ENCODE measurements around the gene CCNE1. TPM values are rescaled to one million over a fixed set of nuclear protein-coding genes. Genes with fewer than 3 reads are reported as not detected.
A peak's percentile ranks its signal among the peaks of the same experiment; 100 is the strongest.

The CCNE1 gene
- total RNA-seq, 1 donor from 2014 or later, result 6.4 TPM

GRCh38 chr19:29845574-29846176 is 33.9 kb downstream of the CCNE1 start:
- Mint-ChIP-seq H3K27me3 (ENCODE audit: unreplicated experiment) (peaks cover 4% of the 10 kb centered on the region), H3K36me3 (ENCODE audit: unreplicated experiment) (no peaks in the 10 kb centered on the region), H3K27ac (ENCODE audit: unreplicated experiment) (peak overlapping the region; percentile 53), H3K4me3 (ENCODE audit: unreplicated experiment) (peak overlapping the region; percentile 97), H3K4me1 (ENCODE audit: low read depth, unreplicated experiment) (peaks cover 7% of the 10 kb centered on the region), H3K9me3 (ENCODE audit: unreplicated experiment) (peaks cover 9% of the 10 kb centered on the region)
- TF ChIP-seq, protein P1, sequence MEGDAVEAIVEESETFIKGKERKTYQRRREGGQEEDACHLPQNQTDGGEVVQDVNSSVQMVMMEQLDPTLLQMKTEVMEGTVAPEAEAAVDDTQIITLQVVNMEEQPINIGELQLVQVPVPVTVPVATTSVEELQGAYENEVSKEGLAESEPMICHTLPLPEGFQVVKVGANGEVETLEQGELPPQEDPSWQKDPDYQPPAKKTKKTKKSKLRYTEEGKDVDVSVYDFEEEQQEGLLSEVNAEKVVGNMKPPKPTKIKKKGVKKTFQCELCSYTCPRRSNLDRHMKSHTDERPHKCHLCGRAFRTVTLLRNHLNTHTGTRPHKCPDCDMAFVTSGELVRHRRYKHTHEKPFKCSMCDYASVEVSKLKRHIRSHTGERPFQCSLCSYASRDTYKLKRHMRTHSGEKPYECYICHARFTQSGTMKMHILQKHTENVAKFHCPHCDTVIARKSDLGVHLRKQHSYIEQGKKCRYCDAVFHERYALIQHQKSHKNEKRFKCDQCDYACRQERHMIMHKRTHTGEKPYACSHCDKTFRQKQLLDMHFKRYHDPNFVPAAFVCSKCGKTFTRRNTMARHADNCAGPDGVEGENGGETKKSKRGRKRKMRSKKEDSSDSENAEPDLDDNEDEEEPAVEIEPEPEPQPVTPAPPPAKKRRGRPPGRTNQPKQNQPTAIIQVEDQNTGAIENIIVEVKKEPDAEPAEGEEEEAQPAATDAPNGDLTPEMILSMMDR (IDR thresholded peaks at IDR 0.05; ENCODE audit: partially characterized antibody, unreplicated experiment), result no peak
- no peak for DNase-seq

- H3K4me3 Mint-ChIP-seq (ENCODE audit: unreplicated experiment), result no peak overlapping the region
- H3K4me1 Mint-ChIP-seq (ENCODE audit: low read depth, unreplicated experiment), result peaks cover 5% of the 10 kb centered on the region
- H3K27ac Mint-ChIP-seq (ENCODE audit: unreplicated experiment), result no peak overlapping the region
- peaks cover 6% of the 10 kb centered on the region for H3K9me3 Mint-ChIP-seq (ENCODE audit: unreplicated experiment)
- TF ChIP-seq, protein P1 (IDR thresholded peaks at IDR 0.05; ENCODE audit: partially characterized antibody, unreplicated experiment), result no peak
- no peak for DNase-seq
- no peaks in the 10 kb centered on the region for H3K36me3 Mint-ChIP-seq (ENCODE audit: unreplicated experiment)
- peaks cover 2% of the 10 kb centered on the region for H3K27me3 Mint-ChIP-seq (ENCODE audit: unreplicated experiment)
These were observed 37.4 kb downstream of the CCNE1 start for GRCh38 chr19:29849208-29849607.

DNA sequence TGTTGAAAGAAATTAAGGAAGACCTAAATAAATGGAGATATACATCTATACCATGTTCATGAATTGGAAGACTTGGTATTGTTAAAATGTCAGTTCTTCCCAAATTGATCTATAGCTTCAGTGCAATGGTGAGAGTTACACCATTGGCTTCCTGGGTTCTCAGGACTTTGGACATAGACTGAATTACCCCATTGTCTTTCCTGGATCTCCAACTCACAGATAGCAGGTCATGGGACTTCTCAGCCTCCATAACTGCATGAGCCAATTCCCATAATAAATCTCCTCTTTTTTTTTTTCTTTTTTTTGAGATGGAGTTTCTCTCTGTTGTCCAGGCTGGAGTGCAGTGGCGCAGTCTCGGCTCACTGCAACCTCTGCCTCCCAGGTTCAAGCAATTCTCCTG is 38.7 kb downstream of the CCNE1 start:
- no peak for DNase-seq
- peaks cover 6% of the 10 kb centered on the region for H3K9me3 Mint-ChIP-seq (ENCODE audit: unreplicated experiment)
- TF ChIP-seq, protein P1 (IDR thresholded peaks at IDR 0.05; ENCODE audit: partially characterized antibody, unreplicated experiment), result no peak
- no peak overlapping the region for H3K4me3 Mint-ChIP-seq (ENCODE audit: unreplicated experiment)
- peaks cover 5% of the 10 kb centered on the region for H3K4me1 Mint-ChIP-seq (ENCODE audit: low read depth, unreplicated experiment)
- peaks cover 2% of the 10 kb centered on the region for H3K27me3 Mint-ChIP-seq (ENCODE audit: unreplicated experiment)
- H3K36me3 Mint-ChIP-seq (ENCODE audit: unreplicated experiment), result no peaks in the 10 kb centered on the region
- H3K27ac Mint-ChIP-seq (ENCODE audit: unreplicated experiment), result no peak overlapping the region

- Mint-ChIP-seq H3K27me3 (ENCODE audit: unreplicated experiment) (no peaks in the 10 kb centered on the region), H3K36me3 (ENCODE audit: unreplicated experiment) (no peaks in the 10 kb centered on the region), H3K9me3 (ENCODE audit: unreplicated experiment) (no peaks in the 10 kb centered on the region), H3K27ac (ENCODE audit: unreplicated experiment) (no peak overlapping the region), H3K4me1 (ENCODE audit: low read depth, unreplicated experiment) (peaks cover 3% of the 10 kb centered on the region), H3K4me3 (ENCODE audit: unreplicated experiment) (no peak overlapping the region)
- DNase-seq, result no peak
- TF ChIP-seq, protein P1 (IDR thresholded peaks at IDR 0.05; ENCODE audit: partially characterized antibody, unreplicated experiment), result no peak
These were observed 40.2 kb downstream of the CCNE1 start for GRCh38 chr19:29851769-29852521.

DNA sequence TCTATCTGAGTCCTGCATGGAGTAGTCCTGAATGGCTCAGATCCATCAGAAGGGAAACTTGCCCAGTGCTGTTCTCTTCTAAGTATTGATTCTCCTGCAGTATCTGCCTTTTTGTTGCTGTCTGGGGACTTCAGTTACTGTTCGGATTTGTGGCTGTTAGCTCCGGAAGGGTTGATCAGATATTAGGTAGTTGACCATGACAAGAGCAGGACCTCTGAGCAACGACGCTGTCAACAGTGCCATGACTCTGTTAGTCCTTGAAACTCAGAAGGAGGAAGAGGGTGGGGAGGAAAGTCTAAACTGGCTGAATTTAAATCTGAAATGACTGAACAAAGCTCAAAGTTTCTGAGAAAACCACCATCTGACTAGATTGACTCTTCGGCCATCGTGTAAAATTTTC is 42.2 kb downstream of the CCNE1 start:
- H3K4me3 Mint-ChIP-seq (ENCODE audit: unreplicated experiment), result no peak overlapping the region
- peaks cover 3% of the 10 kb centered on the region for H3K4me1 Mint-ChIP-seq (ENCODE audit: low read depth, unreplicated experiment)
- H3K36me3 Mint-ChIP-seq (ENCODE audit: unreplicated experiment), result no peaks in the 10 kb centered on the region
- H3K27me3 Mint-ChIP-seq (ENCODE audit: unreplicated experiment), result no peaks in the 10 kb centered on the region
- TF ChIP-seq, protein P1 (IDR thresholded peaks at IDR 0.05; ENCODE audit: partially characterized antibody, unreplicated experiment), result no peak
- DNase-seq, result no peak
- H3K27ac Mint-ChIP-seq (ENCODE audit: unreplicated experiment), result no peak overlapping the region
- no peaks in the 10 kb centered on the region for H3K9me3 Mint-ChIP-seq (ENCODE audit: unreplicated experiment)

Measured in glutamatergic neuron (in vitro differentiated cells).